Activated T-cell treated with anti-CD3 and anti-CD28 coated beads for 1 hour (primary cell): ENCODE results near the gene NPHS2.
"Not testable (repeated sequence)": the region's sequence is repeated elsewhere in the genome, so short reads cannot be mapped to it uniquely, and the experiment has no call there.

Source experiments
- DNase-seq: peaks from one replicate; pipeline ENCODE4 v3.0.0-alpha.2; 2020; ENCODE audit warnings: low read depth

The NPHS2 gene

DNA sequence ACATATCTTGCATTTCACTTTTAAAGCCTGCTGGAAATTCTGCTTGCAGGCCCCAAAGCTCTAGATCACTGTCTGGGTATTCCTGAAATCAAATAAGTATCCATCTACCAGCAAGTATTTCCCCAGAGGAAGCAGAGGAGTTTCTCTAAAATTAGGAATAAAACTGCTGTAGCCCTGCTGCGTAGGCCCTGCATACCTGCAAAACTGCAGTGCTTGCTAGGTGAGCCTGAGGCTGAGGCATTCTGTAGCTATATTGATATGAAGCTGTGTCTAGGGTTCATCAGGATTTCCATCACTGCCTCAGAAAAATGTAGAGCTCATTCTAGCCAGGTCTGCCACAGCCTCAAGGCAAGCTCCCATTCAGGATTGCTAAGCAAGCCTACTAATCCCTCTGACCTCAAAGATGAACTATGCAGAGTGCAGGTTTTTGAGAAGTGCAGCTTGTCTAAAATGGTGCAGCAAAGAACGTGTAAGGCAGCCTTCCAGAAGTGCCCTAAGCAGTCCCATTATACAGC is 28.7 kb downstream of the NPHS2 start:
- DNase-seq = no peak

- no peak for DNase-seq
These were observed 30.4 kb downstream of the NPHS2 start for GRCh38 chr1:179545321-179545720.

- no peak for DNase-seq
These were observed 34.0 kb downstream of the NPHS2 start for GRCh38 chr1:179541774-179542173.

DNA sequence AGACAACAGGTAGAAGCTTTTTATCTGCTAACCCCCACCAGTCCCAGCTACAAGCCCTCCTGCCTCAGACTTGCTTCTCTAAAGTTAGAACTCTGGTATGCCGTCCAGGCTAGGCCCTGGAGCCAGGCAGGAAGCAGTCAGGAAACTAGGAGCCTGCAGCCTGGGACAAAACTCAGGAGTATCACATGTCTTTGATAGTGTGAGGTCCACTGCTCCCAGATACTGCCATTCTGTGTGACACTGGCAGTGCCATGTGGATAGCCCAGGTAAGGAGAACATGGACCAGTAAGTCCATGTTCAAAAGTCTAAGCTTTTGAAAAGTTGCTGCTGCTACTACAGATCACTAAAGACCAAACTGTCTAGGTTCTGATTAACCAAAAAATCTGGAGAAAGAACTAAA is 45.4 kb downstream of the NPHS2 start:
- no peak for DNase-seq

DNA sequence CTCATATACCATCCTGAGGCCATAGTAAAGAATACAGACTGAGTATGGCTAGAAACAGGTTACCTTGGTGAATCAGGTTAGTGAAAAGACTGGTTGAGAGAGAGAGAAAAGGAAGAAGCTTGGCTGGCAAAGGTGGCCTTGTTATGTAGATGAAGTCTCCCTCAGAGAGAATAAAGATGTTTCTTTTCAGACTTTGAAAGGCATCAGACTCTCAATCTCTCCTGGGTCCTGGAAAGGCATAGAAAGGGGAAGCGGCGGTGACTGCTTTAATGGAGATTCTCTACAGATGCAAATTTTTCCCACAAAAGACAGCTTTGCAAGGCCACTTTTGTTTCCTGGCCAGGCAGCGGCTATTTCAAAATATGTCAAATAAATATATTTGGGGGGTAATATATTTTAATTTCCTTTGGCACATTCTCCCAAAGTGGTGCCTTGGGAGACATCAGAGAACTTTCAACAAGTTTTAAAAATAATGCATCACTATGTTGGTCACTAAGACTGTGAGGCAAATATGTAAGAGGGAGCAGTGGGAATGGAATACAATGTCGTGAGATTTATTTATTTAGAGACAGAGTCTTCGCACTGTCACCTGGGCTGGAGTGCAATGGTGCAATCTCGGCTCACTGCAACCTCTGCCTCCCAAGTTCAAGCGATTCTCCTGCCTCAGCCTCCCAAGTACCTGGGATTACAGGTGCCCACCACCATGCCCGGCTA is 46.1 kb downstream of the NPHS2 start:
- DNase-seq = no peak

- DNase-seq = not testable (repeated sequence)
These were observed 57.2 kb downstream of the NPHS2 start for GRCh38 chr1:179518544-179518943.

- DNase-seq = no peak
These were observed 58.6 kb downstream of the NPHS2 start for GRCh38 chr1:179516976-179517705.

DNA sequence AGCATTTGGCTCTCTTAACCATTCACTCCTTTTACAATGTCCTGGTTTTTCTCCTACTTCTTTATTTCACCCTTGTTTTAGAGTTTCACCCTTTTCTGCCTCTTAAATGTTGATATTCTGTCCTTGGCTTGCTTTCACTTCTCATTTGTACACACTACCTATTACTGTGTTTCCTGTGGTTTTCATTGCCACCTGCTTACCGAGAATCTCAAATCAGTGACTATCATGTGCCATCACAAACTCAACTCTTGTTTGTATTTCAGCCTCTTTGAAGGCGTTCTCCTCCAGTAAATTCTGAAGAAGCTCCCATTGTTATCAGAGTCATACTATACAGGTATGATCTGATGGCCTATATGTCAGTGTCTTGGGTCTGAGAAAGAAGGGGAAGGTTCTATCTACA is 65.7 kb downstream of the NPHS2 start:
- no peak for DNase-seq

GRCh38 chr1:179509384-179509783 is 66.4 kb downstream of the NPHS2 start:
- DNase-seq = no peak

GRCh38 chr1:179506199-179506598 is 69.5 kb downstream of the NPHS2 start:
- DNase-seq = no peak
